Stimulated activated CD8-positive, alpha-beta memory T cell treated with anti-CD3 and anti-CD28 coated beads, Interleukin-7, amount 100 ng/mL, for 4 hours (primary cell): Measurements from ENCODE around the gene PALLD.
A peak's percentile ranks its signal among the peaks of the same experiment; 100 is the strongest.
"Not testable (repeated sequence)": the region's sequence is repeated elsewhere in the genome, so short reads cannot be mapped to it uniquely, and the experiment has no call there.

Source experiments
- DNase-seq, 2 donors: peaks; one replicate each; pipeline ENCODE4 v3.0.0-alpha.2; 2020; ENCODE audit warnings: low read depth in 2 of 2

Gene PALLD

GRCh38 chr4:168900080-168900479 lies 403.2 kb downstream of the PALLD start:
- no peak for DNase-seq

DNA sequence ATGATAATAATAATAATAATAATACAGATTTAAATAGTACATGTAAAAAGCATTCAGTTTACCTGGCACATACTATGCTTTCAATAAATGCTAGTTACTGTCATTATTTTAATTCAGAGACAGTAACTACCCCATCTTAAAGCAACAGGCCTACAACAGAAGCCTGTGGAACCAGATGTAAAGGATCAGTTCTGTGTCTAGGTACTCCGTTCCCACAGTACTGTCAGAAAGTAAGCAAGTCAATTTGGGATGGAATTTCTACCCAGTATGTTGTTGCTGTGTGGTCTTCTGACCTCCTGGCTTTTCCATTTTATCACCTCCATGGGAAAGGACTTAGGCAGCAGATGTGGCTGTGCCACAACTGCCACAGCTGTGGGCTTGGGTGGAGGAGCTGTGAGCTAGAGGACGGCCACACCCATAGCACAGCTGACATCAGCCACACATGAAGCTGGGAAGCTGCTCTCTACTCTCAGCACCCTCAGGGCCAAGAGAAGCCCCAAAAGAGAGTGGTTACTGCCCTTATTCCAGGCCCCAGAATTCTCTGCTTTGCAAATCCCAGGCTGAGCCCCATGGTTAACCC lies 410.4 kb downstream of the PALLD start:
- DNase-seq = no peak

DNA sequence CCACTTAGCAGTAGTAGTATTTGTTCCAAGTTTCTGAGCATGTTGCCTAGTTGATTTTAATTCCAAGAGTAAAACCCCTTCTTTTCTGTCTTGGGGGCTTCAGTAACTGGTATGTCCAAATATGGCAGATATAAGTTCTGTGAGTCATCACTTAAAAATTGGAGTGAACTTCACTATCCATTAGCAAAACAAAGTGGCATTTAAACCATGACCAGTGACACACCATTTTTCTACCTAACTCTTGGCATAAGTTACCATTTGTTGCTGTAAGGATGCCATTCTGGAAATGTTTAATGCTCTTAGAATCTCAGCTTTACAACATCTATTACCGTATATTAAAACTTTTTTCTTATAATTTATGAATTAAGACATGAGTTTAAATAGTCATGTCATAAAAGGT lies 411.2 kb downstream of the PALLD start:
- DNase-seq = no peak

DNA sequence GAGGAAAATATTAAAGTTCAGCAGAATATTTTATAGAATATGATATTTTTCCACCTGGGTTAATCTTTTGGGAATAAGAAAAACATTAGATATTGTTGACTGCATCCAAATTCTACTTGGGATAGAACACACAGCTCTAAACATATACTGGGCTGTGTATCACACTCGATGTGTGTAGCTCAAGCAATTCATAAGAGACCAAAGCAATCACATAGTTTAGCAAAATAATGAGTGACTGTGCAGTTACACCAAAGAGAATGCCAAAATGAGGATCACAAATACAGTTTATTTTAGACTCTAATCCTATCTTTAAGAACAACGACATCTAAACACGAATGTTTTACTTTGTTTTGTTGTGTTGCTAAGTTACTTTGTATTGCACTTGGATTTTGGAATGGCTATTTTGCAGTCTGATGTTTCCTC lies 412.0 kb downstream of the PALLD start:
- DNase-seq = no peak

DNA sequence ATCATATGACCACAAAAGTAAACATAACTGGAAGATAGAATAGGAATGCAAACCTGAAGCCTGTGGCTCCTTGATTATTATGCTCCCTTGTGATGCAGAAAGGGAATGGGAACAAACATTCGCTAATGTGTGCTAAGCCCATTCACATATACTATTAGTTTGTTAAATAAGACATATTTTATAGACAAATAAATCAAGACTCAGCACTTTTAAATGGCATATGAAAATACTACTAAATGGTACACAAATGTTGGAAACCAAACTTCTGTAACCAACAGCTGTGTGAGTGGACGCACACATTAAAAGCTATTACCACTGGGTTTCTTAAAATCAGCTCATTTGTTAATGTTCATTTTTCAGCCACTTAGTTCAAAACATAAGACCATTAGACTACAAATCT lies 417.2 kb downstream of the PALLD start:
- DNase-seq = no peak

DNA sequence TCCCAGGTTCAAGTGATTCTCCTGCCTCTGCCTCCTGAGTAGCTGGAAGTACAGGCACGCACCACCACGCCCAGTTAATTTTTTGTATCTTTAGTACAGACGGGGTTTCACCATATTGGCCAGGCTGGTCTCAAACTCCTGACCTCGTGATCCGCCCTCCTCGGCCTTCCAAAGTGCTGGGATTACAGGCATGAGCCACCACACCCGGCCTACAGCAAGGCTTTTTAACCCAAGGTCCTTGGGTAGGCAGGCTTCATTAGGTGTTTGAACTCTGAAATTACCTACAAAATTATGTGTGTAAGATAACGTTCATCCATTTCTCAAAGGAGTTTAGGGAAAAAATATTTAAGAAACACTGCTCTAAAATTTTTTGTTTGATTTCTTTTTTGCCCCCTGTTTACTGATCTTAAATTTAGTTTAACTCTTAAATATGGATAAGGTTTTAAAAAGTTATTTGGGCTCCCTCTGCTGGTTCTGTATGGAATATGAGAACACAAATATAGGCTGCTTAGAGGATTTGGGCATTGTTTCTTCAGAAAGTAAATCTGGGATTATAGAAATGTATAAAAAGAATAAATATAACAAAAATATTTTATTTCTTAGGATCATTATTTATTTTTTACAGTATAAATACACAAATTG lies 420.4 kb downstream of the PALLD start:
- no peak for DNase-seq

GRCh38 chr4:168919706-168920324 lies 423.0 kb downstream of the PALLD start:
- DNase-seq = no peak

DNA sequence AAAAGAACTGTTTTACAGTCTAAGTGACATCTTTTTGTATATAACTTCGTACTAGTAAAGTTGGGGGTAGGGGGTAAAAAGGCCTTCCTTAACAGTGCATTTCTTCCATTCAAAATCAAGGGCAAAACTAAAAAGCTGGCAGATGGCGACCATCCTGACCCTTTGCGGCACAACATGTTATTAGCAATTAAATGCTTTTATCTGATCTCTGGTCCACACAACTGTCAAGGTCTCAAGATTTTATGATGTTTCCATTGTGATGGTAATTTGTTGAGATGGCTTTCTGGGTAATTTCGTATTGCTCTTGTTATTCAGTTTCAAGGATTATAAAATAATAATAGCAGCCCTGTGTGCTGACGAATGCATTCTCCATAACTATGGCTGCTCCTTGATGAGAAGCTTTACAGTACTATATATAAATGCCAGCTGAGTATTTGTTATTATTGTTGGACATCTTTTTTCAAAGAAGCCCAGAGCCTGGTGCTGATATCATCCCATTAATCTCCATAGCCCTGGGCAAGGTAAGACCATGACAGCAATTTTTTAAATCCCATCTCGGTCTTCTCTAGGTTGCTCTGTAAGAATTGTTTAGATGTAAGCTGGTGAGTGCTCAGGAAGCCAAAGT lies 423.7 kb downstream of the PALLD start:
- DNase-seq = no peak

DNA sequence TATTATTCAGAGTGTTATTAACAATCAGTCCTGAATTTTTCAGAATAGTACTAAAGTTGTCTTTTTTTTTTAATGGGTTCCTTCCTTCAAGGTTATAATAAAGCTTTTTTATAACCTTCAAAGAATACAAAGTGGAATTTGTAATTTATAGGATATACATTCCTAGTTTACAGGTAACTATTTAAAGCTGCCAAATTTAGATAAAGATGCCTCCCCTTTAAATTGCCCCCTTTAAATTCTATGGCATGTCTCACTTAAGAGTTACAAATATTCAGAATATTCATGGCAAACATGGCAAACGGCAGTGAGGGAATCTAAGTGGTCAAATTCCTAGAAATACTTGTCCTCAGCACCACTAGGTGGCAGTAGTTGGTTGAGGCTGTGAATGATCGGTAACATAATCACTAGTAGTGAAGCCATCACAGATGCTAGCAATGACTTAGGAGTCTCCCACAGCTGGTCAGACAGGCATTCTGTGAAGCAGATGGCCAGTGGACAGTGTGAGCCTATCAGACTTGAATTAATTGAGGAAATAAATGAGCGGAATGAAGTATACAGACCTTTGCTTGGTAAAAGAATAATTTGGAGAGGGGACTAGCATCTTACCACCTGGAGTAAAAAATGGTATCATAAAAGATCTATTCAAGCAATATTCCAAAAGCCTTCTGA lies 426.8 kb downstream of the PALLD start:
- peak in 1 of 2 donors; percentile 11 for DNase-seq

DNA sequence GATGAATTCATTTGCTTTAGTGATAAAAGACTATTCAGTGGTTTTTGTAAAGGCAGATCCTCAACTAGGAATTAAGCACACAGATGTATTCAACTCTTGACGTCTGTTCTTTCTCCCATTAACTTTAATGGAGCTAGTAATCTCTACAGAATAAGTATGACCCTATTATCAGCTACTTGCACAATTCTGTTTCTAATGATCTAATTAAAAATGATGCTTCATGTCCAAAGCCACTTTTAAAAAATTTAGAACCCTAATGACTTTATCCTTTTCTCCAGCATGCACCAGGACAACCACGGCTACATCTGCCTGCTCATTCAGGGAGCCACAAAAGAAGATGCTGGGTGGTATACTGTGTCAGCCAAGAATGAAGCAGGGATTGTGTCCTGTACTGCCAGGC lies 427.8 kb downstream of the PALLD start:
- DNase-seq = no peak

DNA sequence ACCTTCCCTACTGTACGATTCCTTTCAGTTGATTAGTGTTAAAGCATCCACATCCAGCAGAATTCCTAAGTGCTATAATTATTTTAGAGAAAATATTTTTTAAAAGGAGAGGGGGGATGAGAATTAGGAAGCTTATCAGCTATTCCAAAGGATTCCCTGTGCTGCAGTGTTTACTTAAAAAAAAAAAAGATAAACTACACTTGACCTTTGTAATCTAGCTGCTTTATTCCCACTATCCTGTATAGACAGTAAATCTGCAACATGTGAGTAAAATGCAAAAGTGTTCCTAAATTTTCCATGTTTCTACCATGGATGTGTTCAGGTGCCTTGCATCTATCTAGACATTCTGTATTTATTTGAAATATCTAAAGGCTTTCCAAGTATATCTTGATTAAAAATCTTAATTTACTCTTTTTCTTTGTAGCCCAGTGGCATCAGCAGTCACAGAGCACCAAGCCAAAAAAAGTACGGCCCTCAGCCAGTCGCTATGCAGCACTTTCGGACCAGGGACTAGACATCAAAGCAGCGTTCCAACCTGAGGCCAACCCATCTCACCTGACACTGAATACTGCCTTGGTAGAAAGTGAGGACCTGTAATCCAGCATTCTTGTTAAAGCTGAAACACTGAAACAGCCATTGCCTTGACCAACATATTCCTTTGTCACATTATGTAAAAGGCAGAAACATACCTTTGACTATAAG lies 429.1 kb downstream of the PALLD start:
- DNase-seq = no peak

DNA sequence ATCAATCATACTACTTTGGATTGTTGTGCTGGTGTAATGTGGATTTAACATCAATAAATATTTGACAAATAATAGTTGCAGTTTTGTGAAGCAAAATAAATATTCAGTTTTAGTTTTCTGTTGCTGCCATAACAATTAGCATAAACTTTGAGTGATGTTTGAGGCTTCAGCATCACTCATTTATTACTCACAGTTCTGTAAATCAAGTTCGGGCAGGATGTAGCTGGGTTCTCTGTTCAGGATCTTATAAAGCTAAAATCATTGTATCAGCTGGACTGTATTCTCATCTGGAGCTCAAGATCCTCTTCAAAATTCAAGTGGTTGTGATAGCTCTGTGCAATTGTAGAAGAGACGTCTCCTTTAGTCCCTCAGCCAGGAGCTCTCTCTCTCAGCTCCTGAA lies 431.5 kb downstream of the PALLD start:
- no peak for DNase-seq

DNA sequence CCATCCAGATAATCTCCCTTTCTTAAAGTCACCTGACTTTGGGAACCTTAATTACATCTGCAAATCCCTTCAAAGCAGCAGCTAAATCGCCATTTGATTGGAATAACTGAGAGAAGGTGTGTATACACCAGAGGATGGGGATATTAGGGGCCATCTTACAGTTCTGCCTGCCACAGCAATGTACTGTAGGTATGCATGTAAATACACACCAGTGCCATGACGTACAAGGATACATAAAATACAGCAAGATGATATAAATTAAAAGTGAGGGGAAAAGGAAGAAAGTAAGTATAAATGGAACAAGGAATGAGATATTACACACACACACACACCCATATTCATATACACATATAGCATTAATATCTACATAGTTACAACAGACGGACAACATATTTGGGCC lies 432.0 kb downstream of the PALLD start:
- no peak for DNase-seq

DNA sequence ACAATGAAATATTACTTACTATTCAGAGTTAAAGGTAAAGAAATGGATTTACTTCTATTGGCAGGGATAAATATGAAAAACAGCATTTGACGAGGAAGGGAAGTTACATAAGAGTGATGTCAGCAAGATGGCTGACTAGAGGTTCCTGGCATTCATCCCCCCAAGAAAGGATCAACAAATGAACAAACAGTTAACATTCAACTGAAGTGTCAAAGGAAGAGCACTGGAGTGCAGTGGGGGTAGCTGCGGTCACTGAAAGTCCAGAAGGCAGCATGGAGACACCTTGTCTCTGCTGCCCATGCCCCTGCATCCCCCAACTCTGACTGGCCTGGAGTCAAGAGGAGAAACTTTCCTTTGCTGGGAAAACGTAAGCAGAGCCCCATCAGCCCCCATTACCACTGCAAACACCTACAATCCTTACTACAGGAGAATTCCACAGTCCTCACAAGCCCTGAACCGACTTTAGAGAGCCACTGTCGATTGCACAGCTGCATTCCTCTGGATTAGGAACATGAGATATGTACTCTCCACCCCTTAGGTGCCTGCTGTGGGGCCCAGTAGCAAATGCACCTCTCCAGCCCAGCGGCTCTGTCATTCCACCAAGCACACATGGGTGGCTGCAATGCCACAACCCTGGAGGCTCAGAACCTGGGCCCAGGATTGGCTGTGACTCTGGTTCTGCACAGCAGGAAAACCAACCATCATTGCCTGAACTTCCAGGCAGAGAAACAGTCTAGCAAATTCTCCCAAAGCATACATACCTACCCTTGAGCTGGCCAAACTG lies 433.8 kb downstream of the PALLD start:
- DNase-seq = no peak

DNA sequence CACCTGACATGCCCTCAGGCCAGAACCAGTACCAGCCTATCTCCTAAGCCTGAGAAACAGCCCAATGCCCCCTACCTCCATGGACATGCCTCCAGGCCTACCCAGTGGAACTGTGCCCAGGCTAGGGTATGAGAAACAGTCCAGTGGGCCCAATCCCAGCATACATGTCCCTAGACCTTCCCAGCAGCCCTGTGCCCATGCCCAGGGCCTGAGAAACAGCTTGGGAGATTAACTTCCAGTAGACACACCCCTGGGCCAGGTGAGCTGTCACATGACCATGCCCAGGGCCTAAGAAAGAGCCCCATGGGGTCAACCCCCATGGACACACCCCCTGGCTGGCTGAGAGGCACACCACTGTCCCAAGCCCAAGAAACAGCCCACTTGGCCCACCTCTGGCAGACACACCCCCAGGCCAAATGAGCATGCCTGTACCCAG lies 434.4 kb downstream of the PALLD start:
- no peak for DNase-seq

GRCh38 chr4:168932138-168932537 lies 435.3 kb downstream of the PALLD start:
- no peak for DNase-seq

DNA sequence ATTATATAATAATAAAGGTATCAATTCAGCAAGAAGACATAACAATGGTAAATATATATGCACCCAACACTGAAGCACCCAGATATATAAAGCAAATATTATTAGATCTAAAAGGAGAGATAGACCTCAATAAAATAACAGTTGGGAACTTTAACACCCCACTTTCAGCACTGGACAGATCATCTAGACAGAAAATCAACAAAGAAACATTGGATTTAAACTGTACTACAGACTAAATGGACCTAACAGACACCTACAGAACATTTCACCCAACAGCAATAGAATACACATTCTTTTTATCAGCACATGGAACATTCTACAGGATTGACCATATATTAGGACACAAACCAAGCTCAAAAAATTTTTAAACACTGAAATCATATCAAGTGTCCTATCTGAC lies 436.6 kb downstream of the PALLD start:
- no peak for DNase-seq

DNA sequence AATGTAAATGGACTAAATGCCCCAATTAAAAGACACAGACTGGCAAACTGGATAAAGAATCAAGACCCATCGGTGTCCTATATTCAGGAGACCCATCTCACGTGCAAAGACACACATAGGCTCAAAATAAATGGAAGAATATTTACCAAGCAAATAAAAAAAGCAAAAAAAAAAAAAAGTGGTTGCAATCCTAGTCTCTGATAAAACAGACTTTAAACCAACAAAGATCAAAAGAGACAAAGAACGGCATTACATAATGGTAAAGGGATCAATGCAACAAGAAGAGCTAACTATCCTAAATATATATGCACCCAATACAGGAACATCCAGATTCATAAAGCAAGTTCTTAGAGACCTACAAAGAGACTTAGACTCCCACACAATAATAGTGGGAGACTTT lies 440.6 kb downstream of the PALLD start:
- DNase-seq = not testable (repeated sequence)

DNA sequence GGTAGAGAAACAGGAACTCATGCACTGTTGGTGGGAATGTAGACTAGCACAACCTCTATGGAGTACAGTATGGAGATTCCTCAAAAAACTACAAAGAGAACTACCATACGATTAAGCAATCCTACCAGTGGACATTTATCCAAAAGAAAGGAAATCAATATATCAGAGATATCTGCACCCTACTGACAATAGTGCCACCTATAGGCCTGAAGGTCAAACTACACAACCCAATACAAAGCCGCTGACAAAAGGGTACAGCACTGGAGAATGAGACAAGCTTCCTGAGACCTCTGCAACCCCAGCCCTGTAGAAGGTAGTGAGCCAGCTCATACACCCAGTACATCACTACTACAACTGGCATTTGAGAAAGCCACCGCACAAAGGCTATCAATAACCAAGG lies 446.1 kb downstream of the PALLD start:
- no peak for DNase-seq

DNA sequence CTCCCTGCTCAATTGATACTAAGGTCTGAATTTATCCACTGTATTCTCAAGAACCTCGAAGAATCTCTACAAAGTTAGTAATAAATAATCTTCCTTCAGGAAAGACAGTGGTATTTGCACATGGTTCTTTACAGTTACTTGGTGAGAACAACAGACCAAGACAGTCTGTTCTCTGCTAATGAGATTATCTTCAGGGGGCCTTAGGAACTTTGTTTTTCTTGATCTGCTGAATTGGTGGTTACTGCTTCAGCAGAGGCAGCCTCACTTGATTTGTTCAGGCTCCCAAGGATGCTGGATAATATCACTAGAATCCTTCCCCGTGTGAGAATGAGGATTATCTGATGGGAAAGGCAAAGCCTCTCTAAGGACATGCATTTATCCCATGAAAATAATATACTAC lies 448.4 kb downstream of the PALLD start:
- DNase-seq = no peak

GRCh38 chr4:168952821-168953246 lies 456.0 kb downstream of the PALLD start:
- DNase-seq = not testable (repeated sequence)
